ENCODE data around the gene DSC3. TPM values are rescaled to one million over a fixed set of nuclear protein-coding genes. Genes with fewer than 3 reads are reported as not detected.
A peak's percentile ranks its signal among the peaks of the same experiment; 100 is the strongest.

Gene DSC3
- total RNA-seq (ENCODE audit: unreplicated experiment), result 0.47 TPM
- long read RNA-seq, result 0 reads

DNA sequence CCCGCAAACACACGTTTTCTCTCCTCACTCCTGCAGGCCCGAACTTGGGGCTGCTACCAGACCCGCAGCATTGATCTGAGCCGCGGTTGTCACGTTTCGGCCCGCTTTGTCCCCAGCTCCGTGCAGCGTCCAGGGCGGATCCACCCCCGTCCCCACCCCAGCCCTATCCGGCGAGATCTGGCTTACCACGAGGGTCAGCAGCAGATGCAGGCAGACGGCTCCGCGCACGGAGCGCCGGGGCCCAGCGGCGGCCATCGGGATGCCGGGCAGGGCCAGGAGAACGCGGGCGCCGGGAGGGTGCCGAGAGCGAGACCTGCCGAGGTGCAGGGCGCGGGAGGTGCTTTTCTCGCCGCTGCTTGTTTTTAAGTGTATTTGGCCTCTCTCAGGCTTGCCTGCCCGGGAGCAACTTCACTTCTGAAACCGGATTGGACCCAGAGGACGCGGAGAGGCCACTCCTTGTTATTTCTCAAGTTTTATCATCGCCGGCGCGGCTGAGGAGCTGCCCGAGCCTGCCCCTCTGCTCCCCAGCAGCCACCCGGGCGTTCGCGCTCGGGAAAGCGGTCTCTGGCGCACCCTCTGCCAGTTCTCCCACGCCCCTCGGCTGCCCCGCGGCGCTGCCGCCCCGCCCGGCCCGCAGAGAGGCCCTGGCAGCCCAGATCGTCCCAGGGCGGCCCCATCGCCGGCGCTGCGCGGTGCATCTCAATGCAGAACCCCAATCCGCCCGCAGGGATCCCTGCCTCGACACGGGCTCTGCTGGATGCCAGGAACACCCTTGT, at the start of gene DSC3:
Gene DSC3, minus strand, starts transcription at position 337 of the 776 bp plus-strand sequence. Its CDS starts 82 bp downstream, at position 255.
- peak within 1 kb of the TSS; percentile 93 for H3K4me3 Mint-ChIP-seq (ENCODE audit: unreplicated experiment)
- peak within 1 kb of the TSS; percentile 14 for H3K27ac Mint-ChIP-seq (ENCODE audit: unreplicated experiment)
- peaks cover 2% of the 10 kb centered on the region for H3K4me1 Mint-ChIP-seq (ENCODE audit: low read depth, unreplicated experiment)
- H3K9me3 Mint-ChIP-seq (ENCODE audit: unreplicated experiment), result peaks cover 12% of the 10 kb centered on the region
- peaks cover 11% of the 10 kb centered on the region for H3K36me3 Mint-ChIP-seq (ENCODE audit: unreplicated experiment)
- H3K27me3 Mint-ChIP-seq (ENCODE audit: unreplicated experiment), result peaks cover 25% of the 10 kb centered on the region
- TF ChIP-seq, protein P1, sequence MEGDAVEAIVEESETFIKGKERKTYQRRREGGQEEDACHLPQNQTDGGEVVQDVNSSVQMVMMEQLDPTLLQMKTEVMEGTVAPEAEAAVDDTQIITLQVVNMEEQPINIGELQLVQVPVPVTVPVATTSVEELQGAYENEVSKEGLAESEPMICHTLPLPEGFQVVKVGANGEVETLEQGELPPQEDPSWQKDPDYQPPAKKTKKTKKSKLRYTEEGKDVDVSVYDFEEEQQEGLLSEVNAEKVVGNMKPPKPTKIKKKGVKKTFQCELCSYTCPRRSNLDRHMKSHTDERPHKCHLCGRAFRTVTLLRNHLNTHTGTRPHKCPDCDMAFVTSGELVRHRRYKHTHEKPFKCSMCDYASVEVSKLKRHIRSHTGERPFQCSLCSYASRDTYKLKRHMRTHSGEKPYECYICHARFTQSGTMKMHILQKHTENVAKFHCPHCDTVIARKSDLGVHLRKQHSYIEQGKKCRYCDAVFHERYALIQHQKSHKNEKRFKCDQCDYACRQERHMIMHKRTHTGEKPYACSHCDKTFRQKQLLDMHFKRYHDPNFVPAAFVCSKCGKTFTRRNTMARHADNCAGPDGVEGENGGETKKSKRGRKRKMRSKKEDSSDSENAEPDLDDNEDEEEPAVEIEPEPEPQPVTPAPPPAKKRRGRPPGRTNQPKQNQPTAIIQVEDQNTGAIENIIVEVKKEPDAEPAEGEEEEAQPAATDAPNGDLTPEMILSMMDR (IDR thresholded peaks at IDR 0.05; ENCODE audit: partially characterized antibody, unreplicated experiment), result no peak
- DNase-seq, result peak; percentile 72

DNA sequence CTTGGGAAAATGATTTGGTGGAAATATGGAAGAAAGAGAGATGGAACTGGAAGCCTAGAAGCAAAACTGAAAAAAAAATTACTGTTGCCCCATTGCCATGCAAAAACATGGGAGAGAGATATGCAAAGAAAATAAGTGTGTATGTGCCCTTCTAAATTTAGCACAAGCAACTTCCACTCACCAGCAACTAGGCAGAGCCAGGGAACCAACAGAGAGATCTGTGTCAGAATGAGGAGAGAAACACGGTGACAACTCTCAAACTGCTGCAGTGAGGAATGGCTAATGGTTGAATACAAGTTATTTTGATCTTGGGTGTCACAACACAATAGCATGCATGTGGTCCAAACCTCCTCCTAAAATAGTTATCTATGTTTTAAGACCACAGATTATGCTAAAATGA, 48.8 kb upstream of the DSC3 start:
- TF ChIP-seq, protein P1 (IDR thresholded peaks at IDR 0.05; ENCODE audit: partially characterized antibody, unreplicated experiment), result no peak
- Mint-ChIP-seq H3K4me1 (ENCODE audit: low read depth, unreplicated experiment) (peaks cover 3% of the 10 kb centered on the region), H3K27ac (ENCODE audit: unreplicated experiment) (no peak overlapping the region), H3K4me3 (ENCODE audit: unreplicated experiment) (no peak overlapping the region), H3K9me3 (ENCODE audit: unreplicated experiment) (peaks cover 1% of the 10 kb centered on the region), H3K36me3 (ENCODE audit: unreplicated experiment) (peaks cover 3% of the 10 kb centered on the region), H3K27me3 (ENCODE audit: unreplicated experiment) (no peaks in the 10 kb centered on the region)
- no peak for DNase-seq

DNA sequence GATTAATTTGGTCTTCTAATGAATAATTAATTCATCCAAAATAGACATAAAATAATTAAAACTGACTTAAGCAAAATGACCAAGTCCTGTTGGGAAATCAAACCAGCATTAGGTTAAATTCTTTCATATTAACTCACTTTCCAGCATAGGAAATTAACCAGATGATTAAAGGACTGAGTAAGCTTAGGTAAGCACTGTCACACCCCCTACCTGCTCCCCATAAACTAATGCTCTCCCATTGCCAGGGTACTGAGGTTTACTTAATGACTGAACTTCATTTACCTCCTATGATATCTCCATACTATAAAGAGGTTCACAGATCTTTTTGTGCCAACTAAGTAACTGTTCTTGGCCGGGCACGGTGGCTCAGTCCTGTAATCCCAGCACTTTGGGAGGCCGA, 46.0 kb upstream of the DSC3 start:
- H3K27ac Mint-ChIP-seq (ENCODE audit: unreplicated experiment), result no peak overlapping the region

DNA sequence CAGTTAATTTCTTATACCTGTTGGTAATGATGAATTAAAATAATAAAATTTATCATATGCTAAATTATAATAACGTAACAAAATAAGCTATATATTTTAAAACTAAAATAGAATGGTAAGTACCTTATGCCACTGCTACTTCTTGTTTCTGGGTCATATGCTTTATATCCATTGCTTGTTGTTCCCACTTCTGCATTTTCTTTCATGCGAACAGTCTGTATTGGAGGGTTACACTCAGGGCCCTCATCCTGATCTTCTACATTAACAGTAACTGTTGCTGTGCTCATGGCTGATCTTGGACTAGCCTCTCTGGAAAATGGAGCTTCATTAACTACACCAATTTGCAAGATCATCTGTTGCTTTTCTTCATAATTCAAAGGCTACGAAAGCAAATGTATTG, 37.4 kb upstream of the DSC3 start:
- Mint-ChIP-seq H3K4me1 (ENCODE audit: low read depth, unreplicated experiment) (no peaks in the 10 kb centered on the region), H3K4me3 (ENCODE audit: unreplicated experiment) (no peak overlapping the region), H3K27me3 (ENCODE audit: unreplicated experiment) (no peaks in the 10 kb centered on the region), H3K36me3 (ENCODE audit: unreplicated experiment) (no peaks in the 10 kb centered on the region), H3K9me3 (ENCODE audit: unreplicated experiment) (no peaks in the 10 kb centered on the region), H3K27ac (ENCODE audit: unreplicated experiment) (no peak overlapping the region)
- TF ChIP-seq, protein P1 (IDR thresholded peaks at IDR 0.05; ENCODE audit: partially characterized antibody, unreplicated experiment), result no peak
- no peak for DNase-seq

More for the DNA sequence above, 46.0 kb upstream of the DSC3 start:
- peaks cover 3% of the 10 kb centered on the region for H3K36me3 Mint-ChIP-seq (ENCODE audit: unreplicated experiment)
- H3K9me3 Mint-ChIP-seq (ENCODE audit: unreplicated experiment), result no peaks in the 10 kb centered on the region
- H3K4me3 Mint-ChIP-seq (ENCODE audit: unreplicated experiment), result no peak overlapping the region
- TF ChIP-seq, protein P1 (IDR thresholded peaks at IDR 0.05; ENCODE audit: partially characterized antibody, unreplicated experiment), result no peak
- DNase-seq, result no peak
- no peaks in the 10 kb centered on the region for H3K4me1 Mint-ChIP-seq (ENCODE audit: low read depth, unreplicated experiment)
- no peaks in the 10 kb centered on the region for H3K27me3 Mint-ChIP-seq (ENCODE audit: unreplicated experiment)

DNA sequence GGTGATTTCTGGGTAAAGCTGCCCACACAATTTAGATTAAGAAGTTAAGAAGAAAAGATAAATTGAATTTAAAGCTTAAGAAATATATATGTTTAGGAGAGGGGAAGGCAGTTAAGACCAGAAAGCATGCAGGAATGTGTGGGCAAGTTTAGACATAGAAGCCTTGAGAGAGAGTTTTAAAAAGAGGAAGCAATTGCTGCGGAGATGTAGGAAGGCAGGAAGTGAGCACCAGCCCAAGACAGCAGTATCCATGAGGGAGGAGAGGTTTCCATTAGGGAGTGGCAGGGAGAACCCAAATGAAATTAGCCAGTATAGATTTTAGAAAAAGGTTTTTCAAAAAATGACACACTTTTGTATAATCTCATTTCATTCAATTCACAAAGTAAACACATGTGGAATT, 35.3 kb upstream of the DSC3 start:
- DNase-seq, result no peak
- TF ChIP-seq, protein P1 (IDR thresholded peaks at IDR 0.05; ENCODE audit: partially characterized antibody, unreplicated experiment), result no peak
- Mint-ChIP-seq H3K4me3 (ENCODE audit: unreplicated experiment) (no peak overlapping the region), H3K36me3 (ENCODE audit: unreplicated experiment) (peaks cover 4% of the 10 kb centered on the region), H3K27ac (ENCODE audit: unreplicated experiment) (no peak overlapping the region), H3K27me3 (ENCODE audit: unreplicated experiment) (no peaks in the 10 kb centered on the region), H3K4me1 (ENCODE audit: low read depth, unreplicated experiment) (no peaks in the 10 kb centered on the region), H3K9me3 (ENCODE audit: unreplicated experiment) (no peaks in the 10 kb centered on the region)

Measured in glutamatergic neuron (in vitro differentiated cells).